Measurements from ENCODE around the gene MT2A.

The MT2A gene

DNA sequence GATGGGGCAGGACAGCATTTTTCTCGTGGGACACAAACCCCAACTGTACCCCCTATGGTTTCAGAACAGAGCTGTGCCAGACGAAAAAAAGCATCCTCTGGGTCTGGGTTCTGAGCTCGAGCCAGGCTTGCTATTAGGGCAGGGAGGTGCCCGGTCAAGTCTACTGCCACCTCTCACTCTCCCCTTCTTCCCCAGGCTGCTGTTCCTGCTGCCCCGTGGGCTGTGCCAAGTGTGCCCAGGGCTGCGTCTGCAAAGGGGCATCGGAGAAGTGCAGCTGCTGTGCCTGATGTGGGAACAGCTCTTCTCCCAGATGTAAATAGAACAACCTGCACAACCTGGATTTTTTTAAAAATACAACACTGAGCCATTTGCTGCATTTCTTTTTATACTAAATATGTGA is 18.3 kb downstream of the MT2A start:
- H3K4me3 ChIP-seq (ENCODE audit: low read length) = peak overlapping the region; percentile 87

GRCh38 chr16:56628486-56629350 is 20.3 kb downstream of the MT2A start:
- TF ChIP-seq, protein P1, sequence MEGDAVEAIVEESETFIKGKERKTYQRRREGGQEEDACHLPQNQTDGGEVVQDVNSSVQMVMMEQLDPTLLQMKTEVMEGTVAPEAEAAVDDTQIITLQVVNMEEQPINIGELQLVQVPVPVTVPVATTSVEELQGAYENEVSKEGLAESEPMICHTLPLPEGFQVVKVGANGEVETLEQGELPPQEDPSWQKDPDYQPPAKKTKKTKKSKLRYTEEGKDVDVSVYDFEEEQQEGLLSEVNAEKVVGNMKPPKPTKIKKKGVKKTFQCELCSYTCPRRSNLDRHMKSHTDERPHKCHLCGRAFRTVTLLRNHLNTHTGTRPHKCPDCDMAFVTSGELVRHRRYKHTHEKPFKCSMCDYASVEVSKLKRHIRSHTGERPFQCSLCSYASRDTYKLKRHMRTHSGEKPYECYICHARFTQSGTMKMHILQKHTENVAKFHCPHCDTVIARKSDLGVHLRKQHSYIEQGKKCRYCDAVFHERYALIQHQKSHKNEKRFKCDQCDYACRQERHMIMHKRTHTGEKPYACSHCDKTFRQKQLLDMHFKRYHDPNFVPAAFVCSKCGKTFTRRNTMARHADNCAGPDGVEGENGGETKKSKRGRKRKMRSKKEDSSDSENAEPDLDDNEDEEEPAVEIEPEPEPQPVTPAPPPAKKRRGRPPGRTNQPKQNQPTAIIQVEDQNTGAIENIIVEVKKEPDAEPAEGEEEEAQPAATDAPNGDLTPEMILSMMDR (IDR thresholded peaks at IDR 0.05; ENCODE audit: insufficient read depth, low read depth, low read length, missing control alignments) = no peak
- no peak overlapping the region for H3K4me3 ChIP-seq (ENCODE audit: low read length)
- peak; percentile 36 for DNase-seq (ENCODE audit: low read depth)

More for the DNA sequence above, 18.3 kb downstream of the MT2A start:
- no peak for DNase-seq (ENCODE audit: low read depth)
- TF ChIP-seq, protein P1 (IDR thresholded peaks at IDR 0.05; ENCODE audit: insufficient read depth, low read depth, low read length, missing control alignments) = no peak

DNA sequence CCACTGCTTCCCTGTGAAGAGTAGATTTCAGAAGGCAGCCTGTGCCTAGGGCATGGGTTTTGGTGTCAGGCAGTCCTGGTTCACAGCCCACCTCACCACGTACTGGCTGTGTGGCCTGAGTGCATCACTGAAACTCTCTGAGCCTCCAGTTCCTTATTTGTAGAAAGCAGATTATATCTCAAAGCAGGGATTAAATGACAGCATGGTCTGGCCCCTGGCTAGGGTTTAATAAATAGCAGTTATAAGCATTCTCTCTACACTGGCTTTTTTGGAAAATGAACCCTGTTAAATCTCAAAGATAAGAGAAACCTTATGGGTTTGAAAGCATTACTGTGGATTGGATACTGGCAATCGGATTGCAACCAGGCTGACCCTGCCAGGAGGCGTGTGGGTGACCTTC is 21.1 kb downstream of the MT2A start:
- TF ChIP-seq, protein P1 (IDR thresholded peaks at IDR 0.05; ENCODE audit: insufficient read depth, low read depth, low read length, missing control alignments) = no peak
- no peak overlapping the region for H3K4me3 ChIP-seq (ENCODE audit: low read length)
- no peak for DNase-seq (ENCODE audit: low read depth)

DNA sequence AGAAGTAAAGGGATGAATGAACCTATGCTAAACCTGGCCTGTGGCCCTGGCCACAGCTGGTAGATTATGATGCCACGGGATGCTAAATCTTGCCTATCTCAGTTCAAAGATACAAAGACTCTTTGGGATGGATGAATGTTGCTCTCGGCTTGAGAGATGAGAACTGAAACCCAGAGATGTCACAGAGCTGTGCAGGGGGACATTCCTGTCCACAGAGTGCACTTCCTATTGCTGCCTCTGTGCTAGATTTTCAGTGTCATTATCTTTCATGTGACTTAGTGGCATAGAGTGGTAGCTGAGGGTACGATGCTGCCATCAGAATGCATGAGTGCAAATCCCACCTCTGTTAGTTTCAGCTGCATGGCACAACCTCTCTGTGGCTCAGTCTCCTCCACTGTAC is 21.8 kb downstream of the MT2A start:
- TF ChIP-seq, protein P1 (IDR thresholded peaks at IDR 0.05; ENCODE audit: insufficient read depth, low read depth, low read length, missing control alignments) = no peak
- no peak for DNase-seq (ENCODE audit: low read depth)
- H3K4me3 ChIP-seq (ENCODE audit: low read length) = no peak overlapping the region

DNA sequence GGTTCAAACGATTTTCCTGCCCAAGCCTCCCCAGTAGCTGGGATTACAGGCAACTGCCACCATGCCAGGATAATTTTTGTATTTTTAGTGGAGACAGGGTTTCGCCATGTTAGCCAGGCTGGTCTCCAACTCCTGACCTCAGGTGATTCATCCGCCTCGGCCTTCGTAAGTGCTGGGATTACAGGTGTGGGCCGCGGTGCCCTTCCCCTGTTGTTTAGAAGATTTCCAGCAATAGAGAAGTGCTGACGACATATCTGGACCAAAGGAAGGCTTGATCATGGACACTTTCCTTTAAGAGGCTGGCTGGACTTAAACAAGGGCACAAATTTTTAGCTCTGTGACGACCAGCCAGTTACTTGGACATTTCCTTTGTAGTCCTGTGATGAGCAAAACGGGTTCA is 22.8 kb downstream of the MT2A start:
- no peak overlapping the region for H3K4me3 ChIP-seq (ENCODE audit: low read length)
- no peak for DNase-seq (ENCODE audit: low read depth)
- TF ChIP-seq, protein P1 (IDR thresholded peaks at IDR 0.05; ENCODE audit: insufficient read depth, low read depth, low read length, missing control alignments) = no peak

DNA sequence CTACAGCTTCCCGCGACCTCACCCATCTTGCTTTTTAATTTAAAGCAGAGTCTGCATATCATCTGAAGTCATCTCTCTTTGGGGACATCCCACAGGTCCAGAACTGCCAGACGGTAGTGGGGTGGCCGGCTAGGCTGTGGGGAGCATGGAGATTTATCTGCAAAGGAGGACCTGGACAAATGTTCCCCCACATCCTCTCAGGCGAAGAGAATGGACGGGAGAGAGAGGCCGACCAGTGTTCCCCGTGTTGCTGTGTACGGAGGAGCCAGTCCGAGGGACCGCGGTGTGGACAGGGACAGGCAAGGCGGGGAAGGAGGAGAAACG is 23.4 kb downstream of the MT2A start:
- H3K4me3 ChIP-seq (ENCODE audit: low read length) = peak overlapping the region; percentile 30
- no peak for DNase-seq (ENCODE audit: low read depth)
- TF ChIP-seq, protein P1 (IDR thresholded peaks at IDR 0.05; ENCODE audit: insufficient read depth, low read depth, low read length, missing control alignments) = no peak
